Mesenteric fat pad (tissue), 1 donor: ENCODE results near the gene SPPL2C. TPM values are rescaled to one million over a fixed set of nuclear protein-coding genes. Genes with fewer than 3 reads are reported as not detected.

Source experiments
- DNase-seq: peaks from one replicate; pipeline ENCODE4 v3.0.0-alpha.2; 2020; ENCODE audit warnings: low spot score
- long read RNA-seq: library from polyadenylated mRNA; unstranded; transcript quantifications from one replicate; pipeline ENCODE4 v2.0.0, GENCODE V29; 2020
- total RNA-seq: library from RNA; stranded (reverse); fragmentation: NEBNext Ultra II Directional; extraction: Animal tissue kit (Norgen Biotek cat#: 25700); gene quantifications from one replicate; pipeline ENCODE4 v1.2.1, GENCODE V29; 2021
- donor health status: DM: yes; HTN: yes; CAD: no.

Gene SPPL2C
- not detected for total RNA-seq
- long read RNA-seq = 0 reads

GRCh38 chr17:45844695-45845375, at the start of gene SPPL2C:
TSS of gene SPPL2C (plus strand) at chr17:45844881. CDS start at chr17:45844907, 26 bp downstream.
- no peak for DNase-seq

DNA sequence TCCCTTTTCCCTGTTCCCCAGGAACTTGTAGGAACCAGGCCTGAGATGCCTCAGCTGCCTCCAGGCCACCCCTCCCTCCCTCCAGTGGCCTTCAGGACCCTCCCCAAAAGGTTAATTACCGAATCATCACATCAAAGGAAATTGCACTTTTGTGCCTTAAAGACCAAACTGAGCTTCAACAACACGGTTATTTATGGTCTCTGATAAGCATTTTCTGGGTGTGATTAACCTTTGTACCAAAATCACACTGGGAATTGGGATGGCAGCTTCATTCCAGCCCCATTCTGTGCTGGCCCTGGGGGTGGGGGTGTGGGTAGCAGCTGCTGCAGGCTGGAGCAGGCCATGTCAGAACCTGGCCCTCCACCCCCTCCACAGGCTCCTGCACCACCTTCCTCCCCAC, 43.9 kb upstream of the SPPL2C start:
- DNase-seq = no peak

DNA sequence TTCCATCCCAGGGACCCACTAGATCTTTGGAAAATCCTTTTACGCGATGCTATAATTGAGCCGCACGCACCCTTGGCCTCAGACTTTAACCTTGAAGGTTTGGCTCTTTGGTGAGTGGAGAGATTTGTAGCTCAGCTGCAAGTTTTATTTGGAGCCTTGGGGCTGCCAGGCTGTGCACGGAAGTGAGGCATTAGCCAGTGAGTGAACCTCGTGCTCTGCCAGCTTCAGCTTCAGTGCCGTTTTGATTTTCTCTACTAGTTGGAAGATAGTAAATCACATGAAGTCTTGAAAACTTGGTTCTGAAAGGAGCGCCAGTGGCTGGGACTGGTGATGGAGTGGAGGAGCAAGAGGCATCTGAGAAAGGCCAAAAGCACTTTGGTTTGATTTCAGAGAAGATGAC, 43.3 kb upstream of the SPPL2C start:
- DNase-seq = no peak

GRCh38 chr17:45808845-45809244, 35.8 kb upstream of the SPPL2C start:
- no peak for DNase-seq

DNA sequence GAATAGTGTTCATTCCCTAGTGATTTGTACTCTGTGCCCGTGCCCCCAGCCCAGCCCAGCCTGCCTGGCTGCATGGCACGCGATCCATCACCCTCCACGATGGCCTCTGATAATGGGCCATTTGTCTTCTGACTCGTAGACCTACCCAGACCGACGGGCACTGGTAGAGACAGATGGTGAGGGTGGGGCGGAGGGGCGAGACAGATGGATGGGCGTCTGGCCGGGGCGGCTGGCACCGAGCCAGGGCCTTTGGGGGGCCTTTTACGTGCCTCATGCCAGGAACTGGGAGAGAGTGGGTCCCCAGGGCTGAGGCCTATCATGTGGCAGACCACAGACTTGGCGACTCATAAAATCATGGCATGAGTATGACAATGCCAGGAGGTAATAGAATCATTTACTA, 35.2 kb upstream of the SPPL2C start:
- no peak for DNase-seq

DNA sequence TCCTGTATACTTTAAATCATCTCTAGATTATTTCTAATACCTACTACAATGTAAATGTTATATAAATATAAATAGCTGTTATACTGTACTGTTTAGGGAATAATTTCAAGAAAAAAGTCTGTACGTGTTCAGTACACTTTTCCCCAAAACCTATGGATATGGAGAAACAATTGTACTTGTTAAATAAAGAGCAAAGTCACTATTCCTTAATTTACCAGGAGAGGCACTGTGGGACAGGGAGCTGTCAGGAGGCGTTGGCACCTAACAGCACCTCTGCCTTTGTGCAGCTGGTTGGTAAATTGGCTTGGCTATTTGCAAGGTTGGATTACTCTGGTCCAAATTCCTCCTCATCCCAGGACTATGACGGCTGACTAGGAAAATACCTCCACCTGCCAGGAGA, 32.6 kb upstream of the SPPL2C start:
- no peak for DNase-seq

- no peak for DNase-seq
Measured at GRCh38 chr17:45813048-45813725, 31.5 kb upstream of the SPPL2C start.

DNA sequence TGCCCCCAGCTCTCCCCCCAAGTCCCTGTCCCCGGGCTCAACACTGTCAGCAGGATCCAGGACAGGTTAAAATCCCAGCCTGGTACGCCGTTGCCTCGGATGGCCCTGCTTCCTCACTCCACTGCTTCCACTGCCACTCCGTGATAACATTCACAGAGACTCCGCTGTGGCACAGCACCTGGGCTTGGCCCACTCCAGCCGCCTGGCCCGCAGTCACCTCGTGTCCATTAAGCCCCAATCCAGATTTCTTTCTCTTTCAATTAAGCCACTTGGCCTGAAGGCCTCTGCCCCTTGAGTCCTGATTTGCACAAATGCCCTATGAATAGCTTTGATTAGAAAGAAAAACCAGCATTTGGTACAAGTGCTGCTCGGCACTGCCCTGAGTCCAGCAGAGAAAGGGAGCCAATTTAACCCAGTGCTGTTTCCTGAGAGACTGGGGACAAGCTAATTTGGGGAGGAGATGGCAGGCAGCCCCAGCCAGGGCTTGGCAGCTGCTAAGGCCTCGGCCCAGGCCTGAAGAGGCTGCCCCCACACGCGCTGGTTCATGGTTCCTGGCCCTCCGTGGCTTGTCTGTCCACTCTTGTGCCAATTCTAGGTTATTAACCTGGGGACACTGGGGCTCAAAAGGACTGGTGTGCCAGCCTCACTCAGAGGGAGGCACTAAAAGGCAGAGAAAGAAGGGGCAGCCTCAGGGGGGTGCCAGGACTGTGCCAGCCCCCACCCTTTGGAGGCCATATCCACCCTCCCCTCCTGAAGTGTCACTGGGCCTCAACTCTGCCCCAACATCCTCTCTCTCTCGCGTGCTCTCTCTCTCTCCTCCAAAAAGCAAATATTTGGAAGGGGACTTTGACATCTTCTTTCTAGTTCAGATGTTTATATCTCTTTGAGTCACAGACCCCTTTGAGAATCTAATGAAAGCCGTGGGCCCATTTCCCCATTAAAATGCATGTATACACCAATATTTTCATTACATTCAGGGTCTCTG, 29.8 kb upstream of the SPPL2C start:
- DNase-seq = no peak

DNA sequence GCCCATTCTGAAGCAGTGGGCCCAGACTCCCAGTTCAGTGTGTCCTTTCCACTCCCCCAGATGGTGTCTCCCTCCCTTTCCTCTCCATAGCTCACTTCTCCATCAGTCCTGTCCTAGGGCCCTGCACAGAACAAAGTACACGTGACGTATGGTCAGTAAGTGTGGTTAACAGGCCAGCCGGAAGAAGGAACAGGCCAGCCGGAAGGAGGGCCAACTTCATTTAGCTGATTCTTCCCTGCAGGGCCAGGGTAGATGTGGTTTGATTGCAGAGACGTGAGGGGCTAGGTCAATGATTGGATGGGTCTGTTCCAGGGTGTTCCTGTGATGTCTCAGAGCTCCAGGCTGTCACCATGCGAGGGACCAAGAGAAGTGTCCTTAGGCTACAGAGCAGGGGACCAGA, 28.9 kb upstream of the SPPL2C start:
- no peak for DNase-seq

DNA sequence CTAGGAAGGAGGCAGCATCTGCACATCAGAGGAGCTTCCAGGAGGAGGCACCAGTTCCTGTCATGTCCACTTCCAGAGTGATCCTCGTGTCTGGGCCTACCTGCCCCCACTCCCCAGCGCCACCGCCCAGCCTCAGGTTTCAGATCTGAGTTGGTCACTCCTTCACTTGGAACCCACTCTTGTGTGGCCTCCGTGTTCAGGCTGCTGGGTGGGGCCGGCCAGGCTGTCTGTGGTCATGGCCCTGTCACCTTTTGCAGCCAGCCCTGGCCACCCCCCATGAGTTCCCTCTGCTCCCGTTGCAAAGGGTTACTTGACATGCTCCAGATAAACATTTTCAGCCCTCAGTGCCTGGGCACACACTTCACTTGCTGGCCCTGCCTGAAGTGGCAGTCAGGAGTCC, 26.6 kb upstream of the SPPL2C start:
- no peak for DNase-seq

GRCh38 chr17:45818699-45819098, 26.0 kb upstream of the SPPL2C start:
- DNase-seq = no peak

DNA sequence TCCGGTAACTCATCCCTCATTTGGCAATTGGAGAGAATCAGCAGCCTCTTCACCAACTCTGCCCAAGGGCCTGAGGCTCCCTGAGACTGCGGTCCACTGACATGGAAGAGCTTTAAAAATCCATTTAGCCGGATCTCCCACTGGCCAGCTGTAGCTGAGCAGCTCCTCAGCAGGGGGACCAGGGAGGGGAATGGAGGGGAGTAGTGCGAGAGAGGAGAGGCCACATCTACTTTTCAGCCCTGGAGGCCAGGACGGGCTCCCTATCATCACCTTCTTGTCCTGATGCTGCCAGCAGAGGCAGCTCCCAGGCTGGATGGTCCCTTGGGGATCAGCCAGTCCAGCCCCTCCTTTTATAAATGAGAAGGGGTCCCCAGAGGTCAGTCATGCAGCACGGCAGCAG, 25.0 kb upstream of the SPPL2C start:
- no peak for DNase-seq

GRCh38 chr17:45820052-45820780, 24.5 kb upstream of the SPPL2C start:
- no peak for DNase-seq

- DNase-seq = no peak
Measured at GRCh38 chr17:45821147-45821546, 23.5 kb upstream of the SPPL2C start.

- no peak for DNase-seq
Measured at GRCh38 chr17:45823598-45823997, 21.1 kb upstream of the SPPL2C start.

DNA sequence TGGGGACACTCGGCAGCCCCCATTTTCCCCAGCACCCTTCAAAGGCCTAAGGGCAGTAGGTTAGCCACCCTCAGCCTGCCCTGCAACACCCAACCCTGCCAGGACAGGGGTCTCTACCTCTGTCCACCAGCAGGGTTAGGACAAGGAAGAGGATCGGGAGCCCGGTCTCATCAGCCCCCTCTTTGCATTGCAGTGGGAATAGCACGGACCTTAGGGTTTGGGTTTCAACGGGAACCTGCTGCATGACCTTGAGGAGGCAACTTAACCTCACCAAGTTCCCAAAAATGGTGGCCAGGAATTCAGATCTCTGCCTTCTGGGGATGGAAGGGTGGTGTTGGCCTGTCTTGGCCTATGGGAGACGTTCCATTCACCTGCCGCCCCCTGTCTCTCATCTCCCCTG, 20.2 kb upstream of the SPPL2C start:
- no peak for DNase-seq

DNA sequence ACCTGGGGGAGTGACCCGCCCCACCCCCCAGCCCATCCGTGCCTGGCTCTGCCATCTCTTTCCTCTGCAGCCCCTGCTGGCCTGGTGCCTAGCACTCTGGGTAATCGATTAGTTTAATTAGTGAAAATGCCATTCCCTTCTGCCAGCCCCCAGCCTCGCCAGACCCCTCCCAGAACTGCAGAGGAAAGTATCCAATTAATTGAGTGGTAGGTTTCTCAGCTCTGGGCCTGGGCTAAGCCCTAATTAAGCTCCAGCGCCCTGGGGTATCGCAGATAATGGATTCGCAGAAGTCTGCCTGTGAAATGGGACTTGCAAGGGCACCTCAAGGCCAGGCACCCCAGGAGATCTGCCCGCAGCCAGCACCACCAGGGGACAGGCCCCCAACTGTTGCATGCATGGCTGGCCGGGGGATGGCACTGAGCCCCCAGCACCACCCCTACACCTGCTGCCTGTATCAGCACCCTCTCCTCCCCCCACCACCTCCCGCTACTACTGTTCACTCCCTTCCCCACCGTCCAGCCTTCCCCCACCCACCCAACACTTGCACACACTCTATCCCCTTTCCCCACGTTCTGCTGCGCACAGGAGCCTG, 19.7 kb upstream of the SPPL2C start:
- no peak for DNase-seq

- DNase-seq = no peak
Measured at GRCh38 chr17:45825792-45826191, 18.9 kb upstream of the SPPL2C start.

GRCh38 chr17:45826919-45827588, 17.6 kb upstream of the SPPL2C start:
- no peak for DNase-seq

GRCh38 chr17:45828171-45828570, 16.5 kb upstream of the SPPL2C start:
- no peak for DNase-seq
